GM19438 (cell line): Measurements from ENCODE around the gene IPCEF1.
"Not testable (repeated sequence)": the region's sequence is repeated elsewhere in the genome, so short reads cannot be mapped to it uniquely, and the experiment has no call there.

Experiments used
- ATAC-seq: cut with Tn5 transposase; IDR thresholded peaks from one replicate; pipeline ENCODE4 v1.9.1; 2021; ENCODE audit warnings: low read depth; ENCODE audit not compliant: unreplicated experiment

Gene IPCEF1

GRCh38 chr6:154252678-154253077 is 103.9 kb downstream of the IPCEF1 start:
- ATAC-seq: no peak

- no peak for ATAC-seq
Observed at GRCh38 chr6:154251116-154251515, 105.5 kb downstream of the IPCEF1 start.

- ATAC-seq: peak; percentile 68
Observed at GRCh38 chr6:154249499-154250298, 106.9 kb downstream of the IPCEF1 start.

GRCh38 chr6:154247119-154247861 is 109.3 kb downstream of the IPCEF1 start:
- no peak for ATAC-seq

DNA sequence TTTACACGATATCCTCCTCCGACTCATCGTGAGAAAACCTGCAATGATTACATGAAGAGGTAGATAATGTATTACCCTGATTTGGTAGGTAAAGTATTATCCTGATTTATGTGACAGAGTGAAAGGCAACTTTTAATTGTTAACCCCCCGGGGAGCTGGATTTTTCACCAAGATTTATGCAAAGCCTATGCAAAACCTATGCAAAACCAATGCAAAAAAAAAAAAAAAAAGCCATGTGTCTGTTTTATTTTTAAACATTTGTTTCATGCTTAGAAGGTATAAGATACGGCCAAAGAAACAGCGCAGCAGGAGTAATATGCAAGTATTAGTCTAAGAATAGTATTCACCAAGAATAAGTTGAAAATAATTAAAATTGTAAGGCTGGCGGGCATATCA is 109.9 kb downstream of the IPCEF1 start:
- no peak for ATAC-seq

- no peak for ATAC-seq
Observed at GRCh38 chr6:154245506-154245905, 111.1 kb downstream of the IPCEF1 start.

- ATAC-seq: no peak
Observed at GRCh38 chr6:154243793-154244750, 112.5 kb downstream of the IPCEF1 start.

DNA sequence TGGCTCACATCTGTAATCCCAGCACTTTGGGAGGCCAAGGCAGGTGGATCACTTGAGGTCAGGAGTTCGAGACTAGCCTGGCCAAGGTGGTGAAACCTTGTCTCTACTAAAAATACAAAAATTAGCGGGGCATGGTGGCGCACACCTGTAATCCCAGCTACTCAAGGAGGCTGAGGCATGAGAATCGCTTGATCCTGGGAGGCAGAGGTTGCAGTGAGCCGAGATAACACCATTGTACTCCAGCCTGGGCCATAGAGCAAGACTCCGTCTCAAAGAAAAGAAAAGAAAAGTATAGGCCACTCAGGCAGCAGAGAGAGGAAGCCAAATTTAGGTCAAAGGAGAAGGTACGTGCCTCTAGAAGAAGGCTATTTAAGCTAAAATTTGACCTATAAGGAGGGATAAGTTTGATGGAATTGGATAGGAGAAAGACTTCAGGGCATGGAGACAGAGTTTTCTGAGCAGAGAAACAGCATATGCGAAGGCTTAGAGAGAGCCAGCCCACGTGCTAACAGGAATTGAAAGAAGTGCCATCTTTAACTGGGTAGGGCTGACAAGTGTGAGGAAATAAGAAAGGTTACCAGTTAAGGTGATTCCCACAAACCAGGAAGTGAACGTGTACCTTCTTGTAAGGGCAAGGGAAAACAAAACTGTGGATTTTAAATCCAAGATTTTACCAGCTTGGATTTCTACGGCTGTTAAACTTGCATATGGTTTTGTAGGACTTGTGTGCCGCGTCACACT is 113.8 kb downstream of the IPCEF1 start:
- no peak for ATAC-seq

DNA sequence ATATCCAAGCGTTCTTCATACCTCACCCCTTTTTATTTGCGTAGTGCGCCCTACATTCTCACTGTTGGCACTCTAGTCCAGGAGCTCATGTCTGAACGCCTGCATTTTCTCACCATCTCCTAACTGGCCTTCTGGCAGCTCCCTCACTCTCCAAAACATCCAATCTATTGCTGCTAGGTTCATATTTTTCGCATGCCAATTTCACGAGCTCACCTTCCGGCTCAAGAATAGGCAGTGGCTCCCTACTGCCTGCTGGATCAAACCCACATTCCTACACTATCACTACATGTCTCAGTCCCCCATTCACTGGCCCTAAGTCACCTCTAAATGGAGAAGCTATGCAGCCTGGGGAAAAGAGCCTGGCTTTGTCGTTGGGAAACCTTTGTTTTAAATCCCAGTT is 115.0 kb downstream of the IPCEF1 start:
- no peak for ATAC-seq

DNA sequence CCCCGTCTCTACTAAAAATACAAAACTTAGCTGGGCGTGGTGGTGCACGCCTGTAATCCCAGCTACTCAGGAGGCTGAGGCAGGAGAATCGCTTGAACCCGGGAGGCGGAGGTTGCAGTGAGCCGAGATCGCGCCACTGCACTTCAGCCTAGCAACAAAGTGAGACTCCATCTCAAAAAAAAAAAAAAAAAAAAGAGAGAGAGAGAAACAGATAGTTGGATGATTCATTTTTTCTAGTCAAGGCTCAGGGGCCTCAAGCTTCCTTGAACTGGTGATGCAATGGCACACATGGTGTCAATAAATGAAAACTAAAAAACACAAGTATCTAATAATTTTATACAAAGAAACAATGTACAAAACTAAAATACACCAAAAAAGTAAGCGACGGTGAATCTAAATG is 115.5 kb downstream of the IPCEF1 start:
- ATAC-seq: not testable (repeated sequence)

DNA sequence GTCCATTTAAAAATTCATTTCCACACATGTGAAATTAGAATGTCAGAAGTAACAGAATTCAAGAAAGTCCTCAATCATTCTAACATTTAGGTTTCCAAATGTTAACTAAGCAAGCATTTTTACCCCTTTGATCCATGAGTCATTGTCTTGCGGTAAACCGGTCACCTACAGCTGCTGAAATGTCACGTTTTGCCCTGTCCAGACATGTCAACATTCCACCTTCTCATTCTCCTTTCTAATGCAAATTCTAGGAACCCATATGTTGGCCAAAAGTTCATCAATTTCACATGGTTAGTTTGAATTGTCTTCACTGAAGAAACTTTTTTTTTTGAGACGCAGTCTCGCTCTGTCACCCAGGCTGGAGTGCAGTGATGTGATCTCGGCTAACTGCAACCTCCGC is 117.2 kb downstream of the IPCEF1 start:
- no peak for ATAC-seq

GRCh38 chr6:154238831-154239230 is 117.8 kb downstream of the IPCEF1 start:
- no peak for ATAC-seq

- no peak for ATAC-seq
Observed at GRCh38 chr6:154236646-154237301, 119.8 kb downstream of the IPCEF1 start.

- ATAC-seq: peak; percentile 76
Observed at GRCh38 chr6:154234019-154234772, 122.4 kb downstream of the IPCEF1 start.

DNA sequence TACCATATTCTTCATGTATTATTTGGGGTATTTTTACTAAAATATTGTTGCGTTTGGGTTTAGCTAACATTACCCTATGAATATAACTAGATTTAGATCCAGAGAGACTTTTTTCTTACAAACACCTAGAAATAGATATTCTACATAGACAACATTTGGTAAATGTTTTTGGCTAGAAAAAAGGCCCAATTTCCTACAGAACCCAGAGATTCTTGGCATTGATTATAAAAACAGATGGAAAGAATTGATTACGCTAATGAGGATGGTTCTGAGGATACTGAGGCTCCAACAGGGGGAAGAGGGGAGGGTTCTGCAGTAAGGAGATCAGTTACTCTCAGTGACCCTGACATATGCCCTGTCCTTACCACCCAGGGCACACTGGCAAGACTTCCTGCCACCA is 123.2 kb downstream of the IPCEF1 start:
- no peak for ATAC-seq

DNA sequence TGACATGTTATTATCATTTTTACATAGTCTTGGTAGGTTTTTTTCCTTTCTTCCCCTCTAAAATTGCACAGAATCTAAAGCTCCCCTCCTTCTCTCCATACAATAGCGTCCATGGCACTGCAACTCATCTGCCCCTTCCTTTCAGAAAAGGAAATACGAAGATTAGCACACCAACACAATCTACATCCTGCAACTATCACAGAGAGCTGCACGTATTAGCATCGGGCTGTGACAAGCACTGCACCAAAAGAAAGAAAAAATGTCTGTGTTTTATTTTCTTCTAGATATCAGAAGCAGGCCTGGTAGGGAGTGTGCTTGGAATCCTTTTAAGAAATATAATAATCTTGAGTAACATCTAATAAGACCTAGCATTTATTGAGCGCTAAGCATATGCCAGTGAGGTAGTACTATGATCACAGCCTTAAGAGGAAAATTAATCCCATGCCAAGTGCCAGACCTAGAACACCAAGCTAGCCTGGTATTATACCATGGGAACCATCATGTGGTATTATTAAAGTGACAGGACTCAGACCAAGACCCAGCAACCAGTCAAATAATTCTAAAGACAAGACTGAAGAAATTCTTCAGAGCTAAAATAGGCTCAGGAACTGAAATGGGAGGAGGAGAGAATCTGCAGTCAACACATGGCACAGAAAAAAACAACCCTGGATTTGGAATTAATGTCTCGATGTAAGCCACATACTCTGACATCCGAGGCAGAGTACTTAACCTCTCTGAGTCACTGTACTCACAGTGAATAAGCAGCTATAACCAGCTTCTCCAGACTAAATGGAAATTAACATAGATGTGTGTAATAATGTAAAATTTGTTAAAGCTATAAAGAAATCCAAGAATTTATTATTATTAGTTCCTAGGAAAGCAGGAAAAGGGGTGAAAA is 124.3 kb downstream of the IPCEF1 start:
- no peak for ATAC-seq

- no peak for ATAC-seq
Observed at GRCh38 chr6:154230910-154231595, 125.5 kb downstream of the IPCEF1 start.
